Neural progenitor cell (in vitro differentiated cells): Measurements from ENCODE around the gene HDAC4. TPM values are rescaled to one million over a fixed set of nuclear protein-coding genes. Genes with fewer than 3 reads are reported as not detected.
A peak's percentile ranks its signal among the peaks of the same experiment; 100 is the strongest.

ENCODE experiments used
- DNase-seq: peaks from one replicate; pipeline ENCODE4 v3.0.0-alpha.2; 2016; ENCODE audit warnings: low spot score
- H2AFZ ChIP-seq: fragments of 200-600 bp; sonication (generic); replicated peaks from 2 replicates; pipeline ENCODE4 v1.6.1; 2016; ENCODE audit warnings: antibody characterized with exemption
- H3F3A ChIP-seq: fragments of 200-600 bp; sonication (generic); 2 replicates; pipeline ENCODE4 v1.6.1; 2016; ENCODE audit warnings: antibody characterized with exemption, low read depth
- H3K27ac ChIP-seq: fragments of 200-600 bp; sonication (generic); 2 replicates; pipeline ENCODE4 v1.5.1; 2016; ENCODE audit warnings: mild to moderate bottlenecking
- H3K27me3 ChIP-seq: fragments of 200-600 bp; sonication (generic); 2 replicates; pipeline ENCODE4 v1.6.1; 2016; ENCODE audit warnings: mild to moderate bottlenecking, moderate library complexity
- H3K36me3 ChIP-seq: fragments of 200-600 bp; sonication (generic); 2 replicates; pipeline ENCODE4 v1.5.1; 2016
- H3K4me1 ChIP-seq: fragments of 200-600 bp; sonication (generic); 2 replicates; pipeline ENCODE4 v1.6.1; 2016; ENCODE audit warnings: mixed run types
- H3K4me2 ChIP-seq: fragments of 200-600 bp; sonication (generic); 2 replicates; pipeline ENCODE4 v1.6.1; 2016
- H3K4me3 ChIP-seq: fragments of 200-600 bp; sonication (generic); 2 replicates; pipeline ENCODE4 v1.5.1; 2016
- H3K79me2 ChIP-seq: fragments of 200-600 bp; sonication (generic); 2 replicates; pipeline ENCODE4 v1.6.1; 2016; ENCODE audit warnings: low read depth
- H3K9ac ChIP-seq: fragments of 200-600 bp; sonication (generic); 2 replicates; pipeline ENCODE4 v1.6.1; 2016
- H3K9me3 ChIP-seq: fragments of 200-600 bp; sonication (generic); 2 replicates; pipeline ENCODE4 v1.5.1; 2016; ENCODE audit warnings: low read depth
- H4K20me1 ChIP-seq: fragments of 200-600 bp; sonication (generic); 2 replicates; pipeline ENCODE4 v1.6.1; 2016; ENCODE audit warnings: low read depth
- H3K27ac Mint-ChIP-seq: 3 replicates; pipeline ENCODE4 v1.8.0; 2021; ENCODE audit warnings: mixed read lengths
- H3K27me3 Mint-ChIP-seq: 2 replicates; pipeline ENCODE4 v1.8.0; 2022; ENCODE audit warnings: low read depth, mild to moderate bottlenecking, inconsistent platforms, moderate library complexity, mixed read lengths; ENCODE audit not compliant: insufficient read depth
- H3K36me3 Mint-ChIP-seq: 3 replicates; pipeline ENCODE4 v1.8.0; 2021; ENCODE audit warnings: mixed read lengths
- H3K4me1 Mint-ChIP-seq: 3 replicates; pipeline ENCODE4 v1.8.0; 2021; ENCODE audit warnings: mixed read lengths
- H3K4me3 Mint-ChIP-seq: 3 replicates; pipeline ENCODE4 v1.8.0; 2021; ENCODE audit warnings: mild to moderate bottlenecking, moderate library complexity, mixed read lengths
- H3K9me3 Mint-ChIP-seq: 3 replicates; pipeline ENCODE4 v1.8.0; 2020; ENCODE audit warnings: mixed read lengths
- CTCF ChIP-seq: fragments of 200-600 bp; sonication (generic); IDR thresholded peaks from 2 replicates; pipeline ENCODE4 v1.5.1; 2017; ENCODE audit warnings: antibody characterized with exemption, mild to moderate bottlenecking
- EZH2 ChIP-seq: fragments of 200-600 bp; sonication (generic); IDR thresholded peaks from 2 replicates; pipeline ENCODE4 v1.6.1; 2017; ENCODE audit warnings: antibody characterized with exemption, mild to moderate bottlenecking, moderate library complexity
- EZH2phosphoT487 ChIP-seq: fragments of 200-600 bp; sonication (generic); IDR thresholded peaks from 2 replicates; pipeline ENCODE4 v1.6.1; 2017; ENCODE audit warnings: antibody characterized with exemption
- total RNA-seq: library from RNA; depleted of rRNA; stranded (reverse); fragments of >200 nt; gene quantifications from 2 replicates; pipeline ENCODE4 v1.2.3, GENCODE V29; 2015; ENCODE audit warnings: low replicate concordance

The HDAC4 gene
- total RNA-seq, 1 donor from 2014 or later = 36.0 TPM

DNA sequence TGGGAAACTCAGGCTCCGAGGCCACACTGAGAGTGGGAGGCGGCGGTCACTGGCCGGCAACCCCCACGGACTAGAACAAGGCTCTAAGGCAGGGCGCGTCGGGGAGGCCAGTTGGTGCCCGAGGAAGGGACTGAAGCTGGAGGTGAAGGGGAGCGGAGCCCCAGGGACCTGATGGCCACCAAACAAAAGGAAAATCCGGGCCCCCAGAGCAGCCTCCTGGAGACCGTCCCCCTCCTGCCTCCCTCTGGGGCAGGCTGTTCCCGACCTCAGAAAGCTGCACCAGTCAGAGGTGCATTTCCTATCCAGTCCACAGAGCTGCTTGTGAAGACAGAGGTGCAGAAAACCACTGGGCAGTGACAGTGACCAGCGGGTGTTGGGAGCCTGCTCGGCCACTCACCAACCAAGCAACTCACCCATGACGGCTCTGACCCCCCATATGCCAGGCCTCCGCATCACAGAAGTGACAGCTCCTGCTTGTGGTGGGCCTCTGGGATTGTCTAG lies 380.2 kb downstream of the HDAC4 start:
- Histone ChIP-seq H3K4me2 (no peak overlapping the region), H3F3A (no peaks in the 10 kb centered on the region), H2AFZ (no peak overlapping the region), H3K4me1 (no peaks in the 10 kb centered on the region), H3K27me3 (no peaks in the 10 kb centered on the region), H3K9me3 (no peaks in the 10 kb centered on the region), H3K36me3 (no peaks in the 10 kb centered on the region), H3K79me2 (no peaks in the 10 kb centered on the region), H4K20me1 (no peaks in the 10 kb centered on the region), H3K4me3 (no peak overlapping the region), H3K27ac (no peak overlapping the region), H3K9ac (no peak overlapping the region)
- no peaks in the 10 kb centered on the region for H3K9me3 Mint-ChIP-seq
- H3K4me1 Mint-ChIP-seq = peaks cover 10% of the 10 kb centered on the region
- TF ChIP-seq EZH2 = no peak
- TF ChIP-seq EZH2phosphoT487 = no peak
- TF ChIP-seq CTCF = no peak
- no peak overlapping the region for H3K4me3 Mint-ChIP-seq
- no peaks in the 10 kb centered on the region for H3K36me3 Mint-ChIP-seq
- no peak for DNase-seq
- no peaks in the 10 kb centered on the region for H3K27me3 Mint-ChIP-seq
- no peak overlapping the region for H3K27ac Mint-ChIP-seq

- H3K27me3 Mint-ChIP-seq = no peaks in the 10 kb centered on the region
- Histone ChIP-seq H3K36me3 (no peaks in the 10 kb centered on the region), H2AFZ (no peak overlapping the region), H3F3A (no peaks in the 10 kb centered on the region), H3K4me2 (no peak overlapping the region), H4K20me1 (no peaks in the 10 kb centered on the region), H3K9me3 (no peaks in the 10 kb centered on the region), H3K9ac (no peak overlapping the region), H3K4me1 (no peaks in the 10 kb centered on the region), H3K27me3 (no peaks in the 10 kb centered on the region), H3K27ac (no peak overlapping the region), H3K4me3 (no peak overlapping the region), H3K79me2 (no peaks in the 10 kb centered on the region)
- no peak overlapping the region for H3K27ac Mint-ChIP-seq
- H3K4me1 Mint-ChIP-seq = peaks cover 11% of the 10 kb centered on the region
- DNase-seq = no peak
- TF ChIP-seq EZH2phosphoT487 = no peak
- no peak for TF ChIP-seq EZH2
- TF ChIP-seq CTCF = no peak
- no peaks in the 10 kb centered on the region for H3K9me3 Mint-ChIP-seq
- H3K4me3 Mint-ChIP-seq = no peak overlapping the region
- no peaks in the 10 kb centered on the region for H3K36me3 Mint-ChIP-seq
Measured at GRCh38 chr2:239019183-239019581, 381.6 kb downstream of the HDAC4 start.

GRCh38 chr2:239018271-239019182 lies 382.3 kb downstream of the HDAC4 start:
- H3K27ac Mint-ChIP-seq = peak overlapping the region; percentile 54
- no peaks in the 10 kb centered on the region for H3K9me3 ChIP-seq
- no peaks in the 10 kb centered on the region for H3F3A ChIP-seq
- no peaks in the 10 kb centered on the region for H3K9me3 Mint-ChIP-seq
- H3K9ac ChIP-seq = no peak overlapping the region
- no peak overlapping the region for H3K27ac ChIP-seq
- TF ChIP-seq CTCF (no peak), EZH2phosphoT487 (no peak), EZH2 (no peak)
- H3K4me1 ChIP-seq = no peaks in the 10 kb centered on the region
- DNase-seq = no peak
- no peak overlapping the region for H3K4me3 ChIP-seq
- no peak overlapping the region for H3K4me2 ChIP-seq
- no peaks in the 10 kb centered on the region for H4K20me1 ChIP-seq
- H3K36me3 Mint-ChIP-seq = no peaks in the 10 kb centered on the region
- H2AFZ ChIP-seq = no peak overlapping the region
- no peaks in the 10 kb centered on the region for H3K27me3 Mint-ChIP-seq
- no peaks in the 10 kb centered on the region for H3K79me2 ChIP-seq
- H3K4me3 Mint-ChIP-seq = peak overlapping the region; percentile 31
- H3K27me3 ChIP-seq = no peaks in the 10 kb centered on the region
- no peaks in the 10 kb centered on the region for H3K36me3 ChIP-seq
- H3K4me1 Mint-ChIP-seq = peaks cover 13% of the 10 kb centered on the region
